Camera-type eye (tissue), 1 donor: Measurements from ENCODE around the gene TET2. TPM values are rescaled to one million over a fixed set of nuclear protein-coding genes. Genes with fewer than 3 reads are reported as not detected.

Experiments
- total RNA-seq: library from RNA; depleted of rRNA; stranded (reverse); fragments of >200 nt; gene quantifications from one replicate; pipeline ENCODE4 v1.2.3, GENCODE V29; 2014

Gene TET2
- total RNA-seq: 42.1 TPM

DNA sequence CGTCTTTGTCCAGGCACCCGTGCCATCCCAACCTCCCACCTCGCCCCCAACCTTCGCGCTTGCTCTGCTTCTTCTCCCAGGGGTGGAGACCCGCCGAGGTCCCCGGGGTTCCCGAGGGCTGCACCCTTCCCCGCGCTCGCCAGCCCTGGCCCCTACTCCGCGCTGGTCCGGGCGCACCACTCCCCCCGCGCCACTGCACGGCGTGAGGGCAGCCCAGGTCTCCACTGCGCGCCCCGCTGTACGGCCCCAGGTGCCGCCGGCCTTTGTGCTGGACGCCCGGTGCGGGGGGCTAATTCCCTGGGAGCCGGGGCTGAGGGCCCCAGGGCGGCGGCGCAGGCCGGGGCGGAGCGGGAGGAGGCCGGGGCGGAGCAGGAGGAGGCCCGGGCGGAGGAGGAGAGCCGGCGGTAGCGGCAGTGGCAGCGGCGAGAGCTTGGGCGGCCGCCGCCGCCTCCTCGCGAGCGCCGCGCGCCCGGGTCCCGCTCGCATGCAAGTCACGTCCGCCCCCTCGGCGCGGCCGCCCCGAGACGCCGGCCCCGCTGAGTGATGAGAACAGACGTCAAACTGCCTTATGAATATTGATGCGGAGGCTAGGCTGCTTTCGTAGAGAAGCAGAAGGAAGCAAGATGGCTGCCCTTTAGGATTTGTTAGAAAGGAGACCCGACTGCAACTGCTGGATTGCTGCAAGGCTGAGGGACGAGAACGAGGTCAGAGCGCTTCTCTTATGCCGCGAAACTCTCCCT is at the start of gene TET2:
Gene TET2, plus strand, starts transcription at position 601 of the 740 bp plus-strand sequence. CDS start 87,067 bp downstream, outside the sequence.

